ENCODE measurements around the gene CAPN15.

GRCh38 chr16:523097-523741 is 4.3 kb upstream of the CAPN15 start:
- TF ChIP-seq, protein P1, sequence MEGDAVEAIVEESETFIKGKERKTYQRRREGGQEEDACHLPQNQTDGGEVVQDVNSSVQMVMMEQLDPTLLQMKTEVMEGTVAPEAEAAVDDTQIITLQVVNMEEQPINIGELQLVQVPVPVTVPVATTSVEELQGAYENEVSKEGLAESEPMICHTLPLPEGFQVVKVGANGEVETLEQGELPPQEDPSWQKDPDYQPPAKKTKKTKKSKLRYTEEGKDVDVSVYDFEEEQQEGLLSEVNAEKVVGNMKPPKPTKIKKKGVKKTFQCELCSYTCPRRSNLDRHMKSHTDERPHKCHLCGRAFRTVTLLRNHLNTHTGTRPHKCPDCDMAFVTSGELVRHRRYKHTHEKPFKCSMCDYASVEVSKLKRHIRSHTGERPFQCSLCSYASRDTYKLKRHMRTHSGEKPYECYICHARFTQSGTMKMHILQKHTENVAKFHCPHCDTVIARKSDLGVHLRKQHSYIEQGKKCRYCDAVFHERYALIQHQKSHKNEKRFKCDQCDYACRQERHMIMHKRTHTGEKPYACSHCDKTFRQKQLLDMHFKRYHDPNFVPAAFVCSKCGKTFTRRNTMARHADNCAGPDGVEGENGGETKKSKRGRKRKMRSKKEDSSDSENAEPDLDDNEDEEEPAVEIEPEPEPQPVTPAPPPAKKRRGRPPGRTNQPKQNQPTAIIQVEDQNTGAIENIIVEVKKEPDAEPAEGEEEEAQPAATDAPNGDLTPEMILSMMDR (IDR thresholded peaks at IDR 0.05): no peak
- no peak for TF ChIP-seq POLR2A (IDR thresholded peaks at IDR 0.05)

Measured in thyroid gland (tissue), 4 donors.